Superior temporal gyrus (tissue), 1 donor: Measurements from ENCODE around the gene IER2.

Experiments used
- DNase-seq: peaks from one replicate; pipeline ENCODE4 v3.0.0-alpha.2; 2016; ENCODE audit errors: extremely low spot score

IER2 gene, protein sequence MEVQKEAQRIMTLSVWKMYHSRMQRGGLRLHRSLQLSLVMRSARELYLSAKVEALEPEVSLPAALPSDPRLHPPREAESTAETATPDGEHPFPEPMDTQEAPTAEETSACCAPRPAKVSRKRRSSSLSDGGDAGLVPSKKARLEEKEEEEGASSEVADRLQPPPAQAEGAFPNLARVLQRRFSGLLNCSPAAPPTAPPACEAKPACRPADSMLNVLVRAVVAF

DNA sequence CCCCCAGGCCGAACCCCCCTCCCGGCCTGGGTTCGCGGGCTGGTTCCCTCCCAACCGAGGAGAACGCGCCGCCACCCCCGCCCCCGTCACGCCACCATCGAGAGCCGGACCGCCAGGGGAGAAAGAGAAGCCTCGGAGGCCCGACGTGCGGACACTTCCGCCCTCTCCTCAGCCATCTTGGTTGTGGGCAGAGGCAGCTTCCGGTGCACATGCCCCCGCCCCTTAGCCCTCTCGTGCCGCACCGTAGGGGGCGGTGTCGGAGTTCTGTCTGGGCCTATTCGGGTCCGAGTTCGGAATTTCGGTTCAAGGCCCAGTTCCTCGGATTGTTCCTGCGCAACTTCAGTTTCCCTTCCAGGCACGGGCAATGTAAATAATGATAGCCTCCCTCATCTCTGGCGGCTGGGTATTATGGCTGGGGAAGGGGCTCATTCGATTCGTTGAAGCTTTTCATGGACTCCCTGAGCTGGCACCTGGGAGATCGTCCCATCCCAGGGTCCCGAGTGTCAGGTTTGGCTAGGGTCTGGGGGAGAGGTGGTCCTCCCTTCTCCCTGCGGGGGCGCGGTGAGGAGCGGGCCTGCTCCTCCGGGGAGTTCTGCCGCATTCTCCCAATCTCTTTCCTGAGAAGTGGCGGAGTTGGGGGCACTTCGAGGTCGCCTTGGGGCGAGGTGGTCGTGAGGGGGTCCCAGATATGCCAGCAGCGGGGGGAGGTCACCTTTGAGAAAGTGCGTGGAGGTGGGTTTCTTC lies at the start of gene IER2, which contains the start of gene STX10:
TSS of gene IER2 (plus strand) at position 225 of the 744 bp plus-strand sequence. CDS start 2,776 bp downstream, outside the sequence.
TSS of gene STX10 (minus strand) at position 189 of the 744 bp plus-strand sequence. CDS start 202 bp downstream, outside the sequence.
- peak; percentile 97 for DNase-seq

- DNase-seq: peak; percentile 6
Observed at GRCh38 chr19:13100841-13101589, 49.2 kb upstream of the IER2 start.

DNA sequence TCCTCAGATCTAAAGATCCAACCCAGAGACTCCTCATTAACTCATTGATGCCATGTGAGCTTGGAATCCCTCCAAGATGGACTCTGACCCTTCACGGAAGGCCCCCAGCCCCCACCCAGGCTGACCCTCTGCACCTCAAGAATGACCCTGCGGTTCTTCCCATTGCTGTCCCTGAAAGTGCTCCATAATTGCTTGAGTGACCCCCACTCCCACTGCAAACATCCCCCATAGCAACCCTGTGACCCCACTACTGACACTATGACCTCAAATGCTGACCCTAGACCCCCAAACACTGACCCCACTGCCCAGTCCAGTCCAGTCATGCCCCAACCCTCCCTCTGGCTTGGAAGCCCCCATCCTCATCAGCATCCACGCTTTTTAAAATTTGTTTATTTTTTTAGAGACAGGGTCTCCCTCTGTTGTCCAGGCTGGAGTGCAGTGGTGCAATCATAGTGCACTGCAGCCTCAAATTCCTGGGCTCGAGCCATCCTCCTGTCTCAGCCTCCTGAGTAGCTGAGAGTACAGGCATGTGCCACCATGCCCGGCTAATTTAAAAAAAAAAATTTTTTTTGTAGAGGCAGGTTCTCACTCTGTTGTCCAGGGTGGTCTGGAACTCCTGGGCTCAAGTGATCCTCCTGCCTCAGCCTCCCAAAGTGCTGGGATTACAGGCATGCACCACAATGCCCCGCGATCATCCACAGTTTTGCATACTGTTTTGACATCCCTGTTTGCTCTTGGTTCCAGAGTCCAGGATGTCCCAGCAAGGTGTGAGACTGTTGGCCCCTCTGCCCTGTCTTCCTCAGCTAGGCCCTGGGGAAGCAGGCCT lies 48.4 kb upstream of the IER2 start:
- no peak for DNase-seq

GRCh38 chr19:13102416-13102665 lies 47.9 kb upstream of the IER2 start:
- no peak for DNase-seq

GRCh38 chr19:13102666-13103580 lies 47.3 kb upstream of the IER2 start, which contains the start of gene LYL1:
Gene LYL1, minus strand, starts transcription at chr19:13102858. Its CDS starts 1,687 bp downstream, at chr19:13101171.
- peak; percentile 13 for DNase-seq

GRCh38 chr19:13103581-13104359 lies 46.4 kb upstream of the IER2 start:
- no peak for DNase-seq

DNA sequence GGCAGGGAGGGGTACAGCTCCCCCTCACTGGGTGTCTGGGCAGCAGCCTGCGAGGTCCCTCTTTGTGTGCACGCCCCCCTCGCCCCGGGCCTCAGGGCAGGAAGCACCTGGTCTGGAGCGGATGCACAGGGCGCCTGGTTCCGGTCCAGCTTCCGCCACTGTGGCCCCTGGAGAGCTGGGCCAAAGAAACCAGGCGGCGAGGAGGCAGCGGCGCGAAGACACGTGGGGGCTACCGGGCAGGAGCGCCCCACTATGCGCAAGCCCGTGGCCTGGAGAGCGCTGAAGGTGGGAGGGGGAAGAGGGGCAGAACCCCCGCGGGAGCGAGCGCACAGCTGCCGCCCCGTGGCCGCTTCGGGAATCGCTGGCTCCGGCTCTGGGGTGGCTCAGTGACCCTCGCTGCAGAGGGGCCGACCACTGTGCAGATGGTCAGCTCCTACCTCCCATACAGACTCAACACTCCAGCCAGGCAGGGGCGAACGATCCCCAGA lies 45.8 kb upstream of the IER2 start:
- DNase-seq: no peak

DNA sequence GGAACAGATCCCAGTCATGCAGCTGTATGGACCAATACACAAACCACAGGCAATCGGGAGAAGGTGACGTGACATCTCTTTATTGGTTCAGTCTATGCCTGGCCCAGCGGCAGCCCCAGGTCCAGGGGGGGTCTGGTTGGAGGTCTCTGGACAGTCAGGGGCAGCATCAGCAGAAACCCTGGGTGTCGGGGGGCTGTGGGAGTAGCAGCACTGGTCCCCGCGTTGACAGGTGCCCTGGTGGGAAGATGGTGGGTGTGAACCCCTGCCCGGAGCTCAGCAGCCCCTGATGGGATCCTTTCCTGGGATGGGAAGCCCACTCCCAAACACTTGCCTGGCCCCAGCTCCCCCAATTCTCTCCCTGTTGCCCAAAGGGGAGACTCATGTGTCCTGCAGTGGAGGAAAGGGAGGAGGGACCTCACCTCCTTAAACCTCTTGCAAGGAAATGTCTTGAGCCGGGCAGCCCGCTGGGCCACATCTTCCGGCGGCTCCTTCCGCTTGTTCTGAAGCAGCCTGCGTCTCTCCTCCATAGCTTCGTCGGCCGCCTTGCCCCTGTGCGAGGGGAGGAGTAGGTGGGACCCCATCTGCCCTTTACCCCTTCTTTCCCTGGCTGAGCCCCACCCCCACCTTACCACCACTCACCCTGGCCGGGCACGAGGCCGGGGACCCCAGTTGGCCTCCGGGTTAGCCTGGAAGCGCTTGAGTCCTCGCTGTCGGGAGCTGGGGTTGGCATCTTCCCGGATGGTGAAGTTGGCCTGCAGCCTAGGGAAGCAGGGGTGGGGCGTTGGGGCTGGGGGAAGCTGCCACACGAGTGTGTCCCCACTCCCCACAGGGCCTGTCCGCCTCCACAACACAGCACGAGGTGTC lies 45.1 kb upstream of the IER2 start:
- DNase-seq: peak; percentile 5

DNA sequence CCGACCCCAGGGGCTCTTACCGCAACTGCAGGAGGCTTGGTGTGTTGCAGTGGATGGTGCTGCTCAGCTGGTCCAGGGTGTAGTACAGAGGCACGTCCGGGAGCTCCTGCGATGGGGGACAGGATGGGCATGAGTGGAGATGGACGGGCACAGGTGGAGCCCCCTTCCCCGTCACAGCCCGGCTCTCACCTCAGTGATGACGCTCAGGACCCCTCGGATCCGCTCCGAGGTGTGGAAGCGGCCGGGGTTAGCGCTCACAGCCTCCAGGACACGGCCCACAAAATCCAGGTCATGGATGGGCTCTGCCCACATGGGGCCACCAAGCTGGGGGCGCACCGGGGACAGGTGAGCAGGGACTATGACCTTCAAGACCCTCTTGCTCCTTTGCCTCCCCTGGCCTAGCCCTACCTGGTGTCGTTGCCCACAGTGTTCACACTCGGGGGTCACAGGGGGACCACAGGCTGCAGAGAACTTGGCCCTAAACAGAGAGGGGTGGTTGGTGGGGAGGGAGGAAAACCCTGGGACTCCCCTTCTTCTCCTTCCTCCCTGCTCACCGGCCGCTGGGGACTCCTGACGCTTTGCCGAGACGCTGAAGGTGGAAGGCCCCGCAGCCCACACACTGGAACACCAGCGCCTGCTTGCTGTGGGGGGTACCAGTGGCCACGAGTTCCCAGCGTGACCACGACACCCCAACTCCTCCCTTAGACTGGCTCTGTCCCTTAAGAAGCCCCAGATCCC lies 40.7 kb upstream of the IER2 start:
- no peak for DNase-seq

- no peak for DNase-seq
Observed at GRCh38 chr19:13110099-13110610, 40.1 kb upstream of the IER2 start.

- DNase-seq: no peak
Observed at GRCh38 chr19:13112555-13112954, 37.7 kb upstream of the IER2 start.

GRCh38 chr19:13115936-13116281 lies 34.3 kb upstream of the IER2 start:
- DNase-seq: no peak

GRCh38 chr19:13116282-13117175 lies 33.7 kb upstream of the IER2 start, which contains the start of gene TRMT1:
Gene TRMT1, minus strand, starts transcription at chr19:13116740. Its CDS starts 341 bp downstream, at chr19:13116399.
- peak; percentile 97 for DNase-seq

GRCh38 chr19:13117176-13117771 lies 32.9 kb upstream of the IER2 start:
- no peak for DNase-seq

DNA sequence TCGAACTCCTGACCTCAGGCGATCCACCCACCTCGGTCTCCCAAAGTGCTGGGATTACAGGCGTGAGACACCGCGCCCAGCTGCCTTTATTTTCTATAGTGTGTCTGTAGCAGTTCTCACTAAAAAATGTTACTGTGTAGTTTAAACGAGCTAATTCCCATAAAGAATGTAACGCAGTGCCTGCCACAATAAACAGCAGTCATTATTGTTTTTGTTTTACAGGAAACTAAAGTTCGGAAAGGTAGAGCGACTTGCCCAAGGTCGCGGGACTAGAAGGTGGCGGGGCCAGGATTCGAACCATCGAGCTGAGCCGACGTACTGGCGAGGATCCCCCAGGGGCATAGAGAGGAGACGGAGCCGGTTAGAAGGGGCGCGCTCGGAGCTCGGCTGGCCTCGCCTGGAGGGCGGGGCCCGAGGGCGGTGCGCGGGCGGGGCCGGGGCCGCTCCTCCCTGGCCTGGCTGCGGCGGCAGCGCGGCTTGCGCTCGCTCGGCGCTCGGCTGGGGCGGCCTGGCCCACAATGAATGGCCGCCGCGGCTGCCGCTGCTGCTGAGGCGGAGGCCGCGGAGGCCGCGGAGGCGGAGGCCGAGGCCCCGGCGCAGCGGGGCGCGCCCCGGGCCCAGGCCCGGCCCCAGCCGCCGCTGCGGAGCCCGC lies 32.3 kb upstream of the IER2 start, which contains the start of gene NACC1:
TSS of gene NACC1 (plus strand) at position 493 of the 652 bp plus-strand sequence. CDS start 16,944 bp downstream, outside the sequence.
- peak; percentile 88 for DNase-seq
